Activated naive CD4-positive, alpha-beta T cell treated with anti-CD3 and anti-CD28 coated beads for 36 hours (primary cell): ENCODE data around the gene WDFY4. TPM values are rescaled to one million over a fixed set of nuclear protein-coding genes. Genes with fewer than 3 reads are reported as not detected.

Source experiments
- CTCF ChIA-PET: fragments of 350-600 bp; sonication (Branson Sonifier 250); formaldehyde crosslinking; loops from one replicate; lab custom pipeline; 2021; ENCODE audit warnings: antibody characterized with exemption; lab: Charles Lee
- DNase-seq: peaks from one replicate; pipeline ENCODE4 v3.0.0-alpha.2; 2020
- H3K27ac Mint-ChIP-seq: one replicate; pipeline ENCODE4 v1.8.0; 2021; ENCODE audit warnings: mild to moderate bottlenecking, mixed read lengths
- H3K27me3 Mint-ChIP-seq: one replicate; pipeline ENCODE4 v1.8.0; 2021; ENCODE audit warnings: low read depth, mixed read lengths
- H3K36me3 Mint-ChIP-seq: one replicate; pipeline ENCODE4 v1.8.0; 2021; ENCODE audit warnings: low read depth, mixed read lengths
- H3K4me1 Mint-ChIP-seq: one replicate; pipeline ENCODE4 v1.8.0; 2021; ENCODE audit warnings: low read depth, mixed read lengths
- H3K4me3 Mint-ChIP-seq: one replicate; pipeline ENCODE4 v1.8.0; 2021; ENCODE audit warnings: mild to moderate bottlenecking, moderate library complexity, mixed read lengths
- H3K9me3 Mint-ChIP-seq: one replicate; pipeline ENCODE4 v1.8.0; 2021; ENCODE audit warnings: mixed read lengths
- intact Hi-C: fragments of 100-400 bp; cut with micrococcal nuclease; formaldehyde crosslinking; loops from one replicate; pipeline ENCODE4 v1.15.1; 2023
- microRNA-seq: library from miRNA; unstranded; fragments of <30 nt; microRNA quantifications from one replicate; pipeline ENCODE4 v1.2.0, GENCODE V29; 2022; ENCODE audit warnings: borderline microRNAs expressed, borderline replicate concordance
- total RNA-seq, 2 experiments: library from RNA; stranded (reverse); gene quantifications; one replicate each; pipeline ENCODE4 v1.2.3, GENCODE V29; 2021

The WDFY4 gene
- total RNA-seq, 2 experiments from 2014 or later = 0.20 to 0.29 TPM

DNA sequence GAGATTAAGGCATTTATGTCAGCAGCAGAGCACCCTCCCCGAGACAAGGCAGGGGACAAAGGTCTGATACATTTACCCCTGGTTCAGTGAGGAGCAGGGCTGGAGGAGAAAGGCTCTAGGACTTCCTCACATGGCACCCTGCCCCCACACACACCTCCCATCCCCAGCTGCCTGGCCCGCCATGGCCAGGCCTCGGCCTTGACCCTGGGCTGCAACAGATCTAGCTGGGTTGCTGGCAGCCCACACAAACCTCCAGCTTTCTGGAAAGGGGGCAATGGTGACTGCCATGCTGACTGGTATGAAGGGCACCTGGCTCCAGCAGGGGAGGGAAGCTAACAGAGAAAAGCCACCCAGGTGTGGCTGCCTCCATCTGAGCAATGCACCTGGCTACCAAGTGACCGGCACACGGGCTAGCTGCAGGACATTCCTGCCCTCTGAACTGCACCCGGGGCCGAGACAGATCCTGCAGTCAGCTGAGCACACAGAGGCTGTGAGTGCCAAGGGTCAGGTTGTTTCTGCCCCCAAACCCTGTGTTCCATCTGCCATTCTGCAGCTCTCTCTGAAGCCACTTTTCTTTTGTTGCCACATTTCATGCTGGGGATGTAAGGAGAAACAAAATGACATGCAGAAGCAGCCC lies 340.8 kb downstream of the WDFY4 start:
- no peak for DNase-seq
- Mint-ChIP-seq H3K9me3 (no peaks in the 10 kb centered on the region), H3K4me3 (no peak overlapping the region), H3K4me1 (no peaks in the 10 kb centered on the region), H3K36me3 (no peaks in the 10 kb centered on the region), H3K27me3 (no peaks in the 10 kb centered on the region), H3K27ac (no peak overlapping the region)
- intact Hi-C loops = no loop called here
- CTCF ChIA-PET = interaction anchor here (0.8 kb wide), 1 partner anchor 27 kb away, joined by 3 read pairs; no protein-coding TSS in a partner anchor

DNA sequence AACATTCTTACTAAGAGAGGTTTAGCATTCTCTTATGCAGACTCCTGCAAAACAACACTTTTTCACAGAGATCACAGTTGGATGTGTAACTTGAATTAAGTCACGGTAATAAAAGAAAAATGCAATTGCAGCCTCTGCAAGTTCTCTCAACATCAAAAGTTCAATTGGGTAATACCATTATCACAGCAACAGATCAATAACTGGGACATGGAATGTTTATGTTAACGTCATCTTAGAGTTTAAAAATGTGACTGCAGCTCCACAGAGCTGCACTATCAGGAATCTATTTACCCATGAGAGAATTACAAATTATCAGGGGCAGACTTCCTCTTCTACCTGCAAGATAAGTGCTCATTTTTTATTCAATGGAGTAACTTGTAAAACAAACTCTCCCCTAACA lies 344.0 kb downstream of the WDFY4 start:
- H3K36me3 Mint-ChIP-seq = no peaks in the 10 kb centered on the region
- H3K27me3 Mint-ChIP-seq = no peaks in the 10 kb centered on the region
- CTCF ChIA-PET = interaction anchor here (0.6 kb wide), 1 partner anchor 29 kb away, joined by 5 read pairs; no protein-coding TSS in a partner anchor
- no peak overlapping the region for H3K4me3 Mint-ChIP-seq
- H3K4me1 Mint-ChIP-seq = no peaks in the 10 kb centered on the region
- intact Hi-C loops = no loop called here
- no peak for DNase-seq
- H3K9me3 Mint-ChIP-seq = no peaks in the 10 kb centered on the region
- H3K27ac Mint-ChIP-seq = no peak overlapping the region

DNA sequence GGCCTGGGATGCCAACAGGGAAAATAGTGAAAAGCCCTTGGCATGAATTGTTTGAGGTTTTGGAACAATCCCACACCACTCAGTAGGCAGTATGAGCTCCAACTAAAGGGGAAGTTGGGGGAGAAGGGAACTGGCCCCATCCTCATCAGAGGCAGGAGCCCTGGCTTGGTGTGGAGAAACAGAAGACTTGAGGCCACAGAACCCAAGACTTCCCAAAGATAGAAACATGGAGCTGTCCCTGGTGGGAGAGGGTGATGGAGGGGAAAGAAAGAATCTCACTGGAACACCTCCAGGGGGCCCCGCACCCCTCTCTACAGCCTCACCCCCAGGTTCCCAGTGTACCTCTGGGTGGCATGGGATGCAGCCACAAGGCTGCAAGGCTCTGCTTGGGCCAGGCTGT lies 345.0 kb downstream of the WDFY4 start:
- Mint-ChIP-seq H3K4me1 (no peaks in the 10 kb centered on the region), H3K4me3 (no peak overlapping the region), H3K36me3 (no peaks in the 10 kb centered on the region), H3K27ac (no peak overlapping the region), H3K9me3 (no peaks in the 10 kb centered on the region), H3K27me3 (no peaks in the 10 kb centered on the region)
- CTCF ChIA-PET = interaction anchor here (0.6 kb wide), 1 partner anchor 317 kb away, joined by 3 read pairs; no protein-coding TSS in a partner anchor
- no peak for DNase-seq
- intact Hi-C loops = no loop called here

Small RNAs within 50 kb of the gene (microRNA-seq; reads per million reads assigned to microRNA genes)
- gene MIR4294 = not detected

Other genes with a start within 250 kb of the WDFY4 start
- not detected for gene ARHGAP22, start 79.8 kb upstream of the WDFY4 start, total RNA-seq